GM19467 (cell line): ENCODE results near the gene DHX29.

ENCODE experiments used
- ATAC-seq: cut with Tn5 transposase; IDR thresholded peaks from one replicate; pipeline ENCODE4 v1.9.1; 2021; ENCODE audit warnings: mild to moderate bottlenecking, moderate library complexity; ENCODE audit not compliant: unreplicated experiment

DHX29 gene

DNA sequence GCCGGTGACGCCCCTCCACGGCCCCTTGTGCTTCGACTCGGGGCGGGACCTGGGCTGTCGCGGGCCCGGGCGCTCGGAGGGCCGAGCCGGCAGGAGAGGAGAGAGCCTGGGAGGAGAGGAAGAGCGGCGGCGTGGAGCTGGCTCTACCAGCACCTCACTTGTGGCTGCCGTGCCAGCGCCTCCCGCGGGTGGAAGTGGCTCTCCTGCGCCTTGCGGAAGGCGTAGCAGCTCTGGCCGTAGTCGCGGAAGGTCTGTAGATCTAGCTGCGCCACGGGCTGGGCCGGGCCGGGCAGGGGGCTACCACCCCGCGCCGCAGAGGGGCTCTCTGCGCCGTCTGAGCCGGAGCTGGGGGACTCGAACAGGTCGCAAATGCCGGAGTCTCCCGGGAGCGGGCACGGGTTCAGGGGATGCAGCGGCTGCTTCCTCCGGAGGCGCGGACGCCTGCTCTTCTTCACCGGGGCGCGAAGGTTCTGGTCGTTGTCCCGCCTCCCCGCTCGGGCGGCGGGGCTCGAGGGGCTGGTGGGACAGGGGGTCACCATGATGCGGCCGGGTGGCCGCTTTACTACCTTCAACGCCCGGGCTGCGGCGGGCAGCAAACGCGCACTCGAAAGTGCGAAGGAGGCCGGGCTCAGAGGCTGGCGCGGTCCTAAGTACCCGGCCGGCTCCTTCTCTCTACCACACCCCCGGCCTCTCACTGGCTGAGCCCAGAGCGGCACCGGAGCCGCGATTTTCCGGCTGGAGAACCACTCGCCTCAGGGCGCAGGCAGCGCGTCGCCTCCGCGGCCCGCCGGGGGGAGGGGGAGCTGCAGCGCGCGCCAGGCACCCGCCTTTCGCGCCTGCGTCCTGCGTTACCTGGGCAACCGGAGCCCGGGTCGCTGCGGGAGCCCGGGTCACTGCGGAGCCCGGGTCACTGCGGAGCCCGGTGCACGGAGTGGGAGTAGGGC is 74.2 kb downstream of the DHX29 start, which contains the start of gene CCNO:
CCNO (minus strand) TSS at position 624 of the 944 bp plus-strand sequence; CDS start at position 539, 85 bp downstream.
- ATAC-seq = peak; percentile 63

DNA sequence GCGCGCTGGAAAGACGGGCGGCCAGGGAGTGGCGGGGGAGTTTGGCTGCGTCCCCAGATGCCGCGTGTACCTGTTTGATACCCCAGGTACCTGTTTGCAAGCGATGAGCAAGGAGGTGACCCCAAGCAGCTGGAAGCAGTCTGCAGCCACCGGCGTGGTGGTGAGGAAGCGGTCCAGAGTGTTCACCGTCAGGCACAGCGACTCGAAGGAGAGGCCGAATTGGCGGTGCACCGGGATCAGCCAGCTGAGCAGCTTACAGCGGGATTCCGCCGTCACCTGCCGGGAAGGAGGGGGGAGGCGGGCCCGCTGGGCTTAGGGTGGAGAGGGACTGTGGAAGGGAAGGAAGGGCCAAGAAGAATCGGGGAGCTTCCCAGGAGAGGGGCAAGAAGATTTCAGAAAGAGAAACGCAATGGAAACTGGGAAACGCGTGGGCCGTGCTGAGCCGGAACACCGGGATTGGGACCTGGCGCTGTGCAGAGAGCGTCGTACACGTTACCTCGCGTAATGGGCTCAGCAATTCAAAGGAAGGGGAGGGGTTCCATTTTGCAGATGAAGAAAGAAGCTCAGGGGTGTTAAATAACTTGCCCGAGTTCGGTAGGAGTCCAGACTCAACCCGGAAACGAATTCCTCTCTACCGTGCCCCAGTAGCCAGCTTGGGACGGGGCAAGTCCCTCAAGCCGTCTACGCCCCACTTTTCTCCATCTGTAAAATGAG is 75.1 kb downstream of the DHX29 start:
- peak; percentile 6 for ATAC-seq

DNA sequence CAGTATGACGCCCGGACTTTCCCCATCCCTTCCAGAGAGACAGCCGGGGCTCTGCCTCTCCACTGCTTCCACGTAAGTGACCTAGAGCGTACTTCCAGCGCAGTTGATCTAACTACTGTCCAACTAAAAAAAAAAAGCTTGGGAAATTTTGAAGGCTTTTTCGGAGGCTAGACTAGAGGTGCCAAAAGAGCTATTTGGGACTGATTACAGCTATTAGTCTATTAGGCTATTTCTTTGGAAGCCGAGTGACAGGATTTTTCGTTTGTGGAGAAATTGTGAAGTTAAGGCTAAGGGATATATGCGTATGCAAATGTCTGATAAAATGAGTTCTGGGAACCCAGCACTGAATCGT is 75.6 kb downstream of the DHX29 start:
- no peak for ATAC-seq

DNA sequence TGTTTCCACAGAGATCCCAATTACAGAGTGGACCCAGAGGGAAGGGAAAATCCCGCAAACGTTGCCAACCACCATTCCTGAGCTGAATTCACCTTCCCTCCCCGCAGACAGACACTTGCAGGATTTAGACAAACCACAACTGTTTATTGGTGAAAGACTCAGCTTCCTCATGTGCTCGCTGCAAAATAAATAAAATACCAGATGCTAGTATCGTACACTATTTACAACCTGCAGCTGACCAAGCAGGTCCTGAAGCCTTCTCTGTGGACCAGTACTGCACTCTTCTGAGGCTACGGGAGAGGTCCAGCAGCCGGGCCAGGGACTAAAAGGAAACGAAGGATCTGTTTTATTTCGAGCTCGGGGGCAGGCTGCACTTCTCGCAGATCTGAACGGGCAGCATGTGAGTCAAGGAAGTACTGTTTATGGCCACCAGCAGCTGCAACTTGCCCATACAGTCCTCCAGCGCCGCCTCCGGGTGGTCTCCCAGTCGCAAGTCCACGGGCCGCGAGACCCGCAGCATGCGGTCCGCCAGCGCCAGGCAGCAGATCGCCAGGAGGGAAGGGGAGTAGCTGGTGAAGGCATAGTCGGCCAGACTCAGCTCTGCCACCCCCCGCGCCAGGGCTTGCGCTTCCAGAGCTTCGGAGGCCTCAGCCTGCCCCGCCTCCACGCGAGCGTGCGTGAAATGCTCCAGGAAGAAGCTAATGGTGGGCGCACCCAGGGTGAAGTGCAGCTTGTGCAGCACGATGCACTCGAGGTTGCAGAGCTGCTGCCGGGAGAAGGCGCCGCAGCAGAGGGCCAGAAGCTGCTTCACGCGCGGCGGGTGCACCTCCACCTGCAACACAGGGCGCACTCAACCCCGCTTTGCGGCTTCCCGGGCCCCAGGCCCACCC is 76.2 kb downstream of the DHX29 start:
- ATAC-seq = no peak

DNA sequence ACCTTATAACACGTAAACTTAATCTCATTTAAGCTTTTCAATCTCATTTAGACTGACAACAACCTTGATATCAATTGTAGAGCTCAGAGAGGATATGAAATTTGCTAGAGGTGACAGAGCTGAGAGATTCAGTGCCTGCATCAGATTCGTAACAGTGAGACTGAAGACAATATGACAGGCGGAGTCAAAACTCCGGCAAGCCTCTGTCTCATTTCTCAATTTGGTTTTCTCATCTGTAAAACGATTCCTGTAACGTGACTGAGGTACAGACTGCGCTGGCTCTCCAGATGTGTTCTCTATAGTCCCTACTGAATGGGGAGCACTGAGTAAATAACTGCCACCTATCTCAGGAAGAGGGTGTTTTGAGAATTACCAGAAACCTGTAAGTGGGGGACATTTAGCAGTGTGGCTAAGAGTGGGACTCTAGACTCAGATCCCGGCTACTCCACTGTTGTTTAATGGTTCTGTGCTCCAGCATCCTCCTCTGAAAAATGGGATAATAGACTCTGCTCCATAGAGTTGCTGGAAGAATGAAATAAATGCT is 77.3 kb downstream of the DHX29 start:
- no peak for ATAC-seq

DNA sequence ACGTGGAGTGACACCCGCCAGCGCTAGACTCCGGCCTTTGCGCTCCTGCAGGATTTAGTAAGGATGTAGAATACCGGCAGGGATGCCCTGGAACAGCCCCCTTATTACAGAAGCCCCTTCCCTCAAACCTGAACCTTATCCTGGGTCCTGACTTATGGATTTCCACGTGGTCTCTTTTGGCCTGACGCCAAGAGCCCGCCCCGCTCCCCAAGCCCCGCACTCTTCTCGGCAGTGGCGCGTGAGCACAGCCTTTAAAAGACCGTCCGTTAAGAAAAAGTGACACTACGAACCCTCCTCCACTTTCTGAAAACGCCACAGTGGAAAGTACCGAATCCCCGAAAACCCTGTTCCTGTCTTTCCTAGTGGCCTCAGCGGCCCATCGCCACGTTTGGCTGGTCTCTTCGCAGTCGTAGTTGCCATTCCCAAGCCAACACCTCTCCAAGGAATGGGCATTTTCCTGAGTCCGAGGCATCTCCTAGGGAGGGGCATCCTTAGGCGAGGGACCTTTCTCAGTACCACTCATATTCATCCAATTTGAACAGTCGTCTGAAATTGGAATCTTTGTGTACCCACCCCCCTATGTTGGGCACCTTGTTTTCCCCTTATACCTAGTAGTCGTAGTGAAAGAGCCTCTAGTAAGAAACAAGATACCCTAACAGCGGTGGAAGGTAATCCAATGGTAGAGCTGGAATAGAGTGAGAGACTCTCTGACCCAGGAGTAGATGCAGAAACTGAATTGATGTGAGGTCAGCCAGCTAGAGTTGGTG is 79.6 kb downstream of the DHX29 start:
- no peak for ATAC-seq

DNA sequence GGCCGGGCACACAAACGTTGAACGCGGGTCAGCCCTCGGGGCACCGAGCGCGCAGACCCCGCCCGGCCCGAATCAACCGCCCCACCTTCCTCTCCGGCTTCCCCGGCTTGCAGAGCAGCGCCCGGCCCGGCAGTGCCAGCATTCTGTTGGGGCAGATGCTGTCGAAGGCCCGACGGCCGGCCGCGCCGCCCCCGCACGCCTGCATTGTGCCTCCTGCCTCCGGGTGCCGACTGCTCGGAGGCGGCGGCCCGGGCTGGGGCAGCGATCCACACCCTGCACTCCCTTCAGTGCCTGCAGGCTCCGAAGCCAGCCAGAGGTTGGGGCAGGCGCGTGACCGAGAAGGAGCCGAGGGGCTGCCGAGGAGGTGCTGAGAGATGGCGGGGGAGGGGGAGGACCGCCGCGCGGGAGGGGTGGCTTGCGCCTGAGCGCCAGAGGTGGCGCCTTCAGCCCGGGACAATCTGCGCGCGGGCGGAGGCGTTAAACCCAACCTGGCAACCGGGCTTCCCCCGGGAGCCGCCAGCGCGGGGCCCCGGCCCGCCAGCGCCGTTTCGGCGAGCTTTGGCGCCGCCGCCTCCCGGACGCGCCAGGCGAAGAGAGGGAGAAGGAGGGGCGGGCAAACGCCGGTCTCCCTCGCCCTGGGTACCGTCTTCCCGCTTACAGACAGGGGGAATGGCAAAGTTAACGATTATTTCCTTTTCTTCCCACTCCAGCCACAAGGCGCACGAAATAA is 80.4 kb downstream of the DHX29 start, which contains the start of gene MCIDAS:
MCIDAS (minus strand) TSS at position 382 of the 730 bp plus-strand sequence; CDS start at position 205, 177 bp downstream.
- ATAC-seq = peak; percentile 42

DNA sequence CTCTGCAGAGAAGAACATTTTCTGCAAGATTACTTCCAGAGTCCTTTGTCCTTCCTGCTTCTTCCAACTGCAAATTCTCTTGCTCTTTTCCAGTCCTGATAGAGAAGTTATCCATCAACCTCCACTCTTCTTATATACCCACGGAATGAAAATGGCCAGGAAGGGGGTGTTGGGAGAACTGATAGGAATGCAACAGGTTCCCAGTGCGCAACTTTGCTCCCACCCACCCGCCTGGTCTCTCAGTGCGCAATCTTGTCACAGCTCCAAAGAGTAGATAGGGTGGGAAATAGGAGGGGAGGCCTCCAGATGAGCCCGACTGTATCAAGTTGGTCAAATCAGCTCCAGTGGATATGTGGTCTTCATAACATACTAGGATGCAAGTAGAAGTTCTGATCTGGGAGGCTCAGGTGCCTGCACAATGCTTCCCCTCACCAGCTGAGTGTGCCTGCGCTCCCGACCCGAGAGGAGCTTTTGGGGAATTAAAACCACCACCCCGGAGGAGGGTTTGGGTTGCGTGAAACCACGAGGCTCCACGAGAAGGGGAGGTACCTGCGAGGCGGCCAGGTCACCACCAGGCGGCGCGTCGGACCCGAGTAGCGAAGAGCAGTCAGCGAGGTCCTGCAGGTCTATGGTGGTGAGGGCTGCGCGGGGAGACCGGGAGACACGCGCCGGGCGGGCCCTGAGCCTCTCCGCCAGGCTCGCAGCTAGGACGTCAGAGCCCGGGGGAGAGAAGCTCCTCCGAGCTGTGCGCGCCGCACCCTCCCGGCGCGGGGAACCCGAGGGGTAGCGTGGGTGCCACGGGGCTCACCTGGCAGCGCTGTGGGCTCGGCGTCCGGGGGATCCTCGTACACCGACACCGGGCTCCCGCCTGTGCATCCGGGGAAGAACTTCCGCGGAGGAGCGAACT is 81.2 kb downstream of the DHX29 start:
- peak; percentile 58 for ATAC-seq

DNA sequence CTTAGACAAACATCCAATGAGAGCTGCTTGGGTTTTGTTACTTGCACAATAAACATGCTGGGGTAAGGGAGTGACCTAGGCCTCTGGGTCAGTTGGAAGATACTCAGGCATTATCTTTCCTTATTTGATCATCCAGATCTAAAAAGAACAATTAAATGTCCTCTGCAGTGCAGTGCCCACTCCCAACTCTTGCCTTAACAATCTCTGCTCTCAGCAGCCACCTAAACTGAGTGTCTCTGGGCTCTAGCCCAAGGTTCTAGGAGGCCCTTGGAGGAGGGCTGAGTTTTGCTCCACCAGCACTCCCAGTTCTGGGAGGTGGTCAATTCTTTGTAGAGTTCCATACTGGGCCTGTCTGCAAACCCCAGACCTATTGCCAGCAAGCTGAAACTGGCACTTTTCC is 82.1 kb downstream of the DHX29 start:
- ATAC-seq = no peak

DNA sequence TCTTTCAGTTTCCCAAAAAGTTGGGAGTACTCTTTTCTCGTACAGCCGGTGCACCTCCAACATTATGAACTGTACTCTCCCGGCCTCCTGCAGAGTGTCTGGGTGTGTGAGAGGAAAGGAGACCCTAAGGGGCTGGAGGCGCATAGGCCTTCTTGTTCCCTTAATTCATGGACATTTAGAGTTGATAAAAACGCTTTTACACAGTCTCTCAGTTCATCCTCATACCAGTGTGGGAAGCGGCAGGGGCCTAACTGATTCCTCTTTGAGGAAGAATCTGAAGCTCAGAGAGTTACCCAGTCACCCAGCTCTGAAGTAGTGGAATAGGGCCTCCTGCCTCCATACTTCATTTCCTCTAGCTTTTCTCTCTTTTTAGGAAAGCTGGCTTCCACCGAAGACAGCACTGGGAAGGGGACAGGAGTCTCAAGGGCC is 83.7 kb downstream of the DHX29 start:
- ATAC-seq = no peak

DNA sequence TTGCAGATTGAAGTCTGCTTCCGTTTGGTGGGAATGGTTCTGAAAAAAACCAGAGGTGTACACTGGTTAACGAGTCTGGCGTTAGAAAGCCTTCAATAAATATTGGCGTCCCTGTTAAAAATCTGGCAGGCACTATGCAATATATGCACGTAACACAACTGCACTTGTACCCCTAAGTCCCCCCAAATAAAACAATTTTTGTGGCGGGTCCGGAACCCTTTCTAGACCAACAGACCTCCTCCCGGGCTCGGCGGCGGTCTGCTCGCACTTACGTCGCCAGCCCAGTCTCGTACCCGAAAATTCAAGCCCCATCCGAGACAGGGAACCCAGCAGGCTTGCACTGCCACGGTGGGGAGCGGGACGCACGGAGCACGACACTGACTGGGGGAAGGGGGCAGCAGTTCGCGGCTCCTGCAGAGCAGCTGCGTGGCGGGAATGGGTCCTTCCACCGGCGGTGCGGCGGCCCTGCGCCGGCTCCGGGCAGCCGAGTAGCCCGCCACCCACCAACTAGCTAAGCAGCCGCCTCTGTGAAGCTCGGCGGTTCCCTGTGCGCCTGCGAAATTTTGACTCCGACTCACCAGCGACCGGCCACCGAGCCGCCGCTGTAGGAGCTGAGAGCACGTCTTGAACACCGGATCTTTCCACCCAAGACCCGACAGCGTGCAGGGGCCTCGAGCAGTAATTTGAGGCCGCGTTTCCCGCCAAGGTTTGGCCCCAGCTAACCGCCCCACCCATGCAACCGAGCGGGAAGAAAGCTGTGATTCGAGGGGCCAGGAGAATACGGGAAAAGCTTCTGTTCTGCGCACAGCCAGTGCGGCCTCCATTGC is 84.3 kb downstream of the DHX29 start:
- ATAC-seq = no peak

DNA sequence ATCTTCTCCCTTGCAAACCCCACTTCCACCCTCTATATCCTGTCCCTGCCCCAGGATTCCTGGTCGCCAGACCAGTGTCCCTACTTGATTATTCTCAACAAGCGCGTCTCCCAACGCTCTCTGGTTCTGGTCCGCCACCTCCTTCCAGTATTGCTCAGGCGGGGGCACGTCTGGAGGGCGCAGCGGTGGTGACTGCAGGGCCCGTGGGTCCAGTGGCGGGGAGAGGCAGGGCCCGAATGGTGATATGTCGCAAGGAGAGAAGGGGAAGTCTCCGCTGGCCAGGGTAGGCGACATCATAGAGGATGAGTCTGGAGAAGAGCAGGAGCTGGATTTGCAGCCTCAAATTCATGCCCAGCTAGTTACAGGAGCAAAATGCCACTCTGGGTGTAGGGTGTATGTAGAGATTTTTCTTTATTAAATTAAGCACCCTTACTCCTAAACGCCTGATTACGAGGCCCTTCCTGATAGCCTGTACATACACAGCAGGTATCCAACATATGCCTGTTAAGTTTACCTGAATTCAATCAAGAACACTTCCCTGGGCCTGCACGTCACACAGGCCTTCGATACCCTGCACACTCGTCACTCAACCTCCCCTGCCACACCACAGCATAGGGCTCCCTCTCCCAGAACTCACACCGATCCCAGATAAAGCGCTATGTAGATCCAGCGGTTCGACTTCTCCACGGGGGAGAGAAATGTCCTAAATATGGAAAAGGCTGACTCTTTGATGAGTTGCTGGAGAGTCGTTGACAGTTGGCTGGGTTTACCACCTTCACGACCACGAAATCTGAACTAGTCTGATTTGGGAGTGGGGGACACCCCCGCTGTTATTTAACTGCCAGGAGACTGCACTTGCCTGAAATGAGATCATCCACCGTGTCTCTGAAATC is 85.2 kb downstream of the DHX29 start:
- ATAC-seq = no peak

DNA sequence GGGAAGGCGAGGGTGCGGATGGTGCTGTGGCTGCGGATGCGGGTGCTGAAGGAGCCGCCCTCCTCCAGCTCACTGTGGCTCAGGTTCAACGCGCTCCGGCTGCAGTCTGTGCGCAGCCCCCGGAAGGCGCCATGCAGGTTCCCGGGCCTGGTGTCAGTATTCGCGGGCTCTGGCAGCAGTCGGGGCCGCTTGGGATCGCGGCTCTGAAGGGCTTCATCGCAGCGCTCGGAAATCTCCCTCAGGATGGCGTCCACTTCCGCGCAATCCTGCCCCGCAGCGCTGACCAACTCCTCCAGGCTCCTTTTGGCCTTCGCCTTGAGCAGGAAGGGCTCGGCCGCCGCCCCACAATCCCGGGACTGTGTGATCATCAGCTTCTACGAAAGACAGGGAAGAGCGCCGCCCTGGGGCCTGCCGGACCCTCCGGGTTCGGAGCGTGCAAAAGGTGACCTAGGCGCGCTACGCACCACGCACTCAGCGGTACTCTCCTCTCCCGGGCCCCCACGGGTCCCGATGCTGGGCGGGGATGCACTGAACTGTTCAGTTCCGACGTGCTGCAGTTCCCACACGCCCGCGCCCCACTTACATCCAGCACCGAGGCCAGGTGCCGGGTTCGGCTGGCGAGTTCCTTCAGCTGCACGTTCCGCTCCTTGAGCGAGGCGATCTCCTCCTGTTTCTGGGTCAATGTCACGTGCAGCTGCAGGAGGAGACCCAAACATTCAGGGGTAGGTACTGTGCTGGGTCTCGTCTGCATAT is 86.9 kb downstream of the DHX29 start:
- ATAC-seq = no peak

DNA sequence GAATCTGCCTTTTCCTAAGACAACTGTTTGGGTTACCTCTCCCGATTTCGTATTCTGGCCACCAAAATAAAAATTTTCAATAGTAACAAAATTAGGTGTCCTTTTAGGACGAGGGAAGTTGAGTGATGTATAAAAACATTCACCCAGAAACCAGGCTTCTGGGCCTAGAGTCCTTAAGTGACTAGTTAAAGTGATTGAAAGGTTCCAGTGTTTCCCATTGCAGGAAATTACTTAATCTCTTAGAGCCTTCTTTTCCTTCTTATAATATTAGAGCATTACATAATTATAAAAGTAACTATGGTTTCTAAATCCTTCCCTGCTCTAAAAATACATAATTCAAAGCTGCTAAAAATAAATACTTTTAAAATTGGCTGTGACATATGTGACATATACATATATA is 87.7 kb downstream of the DHX29 start:
- no peak for ATAC-seq

DNA sequence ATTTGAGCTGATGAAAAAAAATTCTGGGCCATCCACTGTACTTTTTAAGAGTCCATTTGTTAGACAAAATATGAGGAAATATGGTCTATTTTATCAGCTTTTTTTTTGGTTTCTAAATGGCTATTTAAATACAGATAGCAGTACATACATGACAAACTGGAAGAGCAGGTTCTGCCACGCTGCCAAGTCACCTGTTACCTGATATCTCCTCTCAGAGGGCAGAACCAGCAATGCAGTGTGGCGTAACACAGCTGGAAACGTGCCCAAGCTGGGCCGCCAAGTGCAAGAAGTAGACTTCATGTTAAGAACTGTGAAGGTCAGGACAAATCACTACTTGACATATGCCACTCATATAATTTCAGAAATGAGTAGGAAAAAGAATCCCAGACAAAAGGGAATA is 88.5 kb downstream of the DHX29 start:
- no peak for ATAC-seq
